K562 (cell line): Measurements from ENCODE around the gene IGIP. TPM values are rescaled to one million over a fixed set of nuclear protein-coding genes. Genes with fewer than 3 reads are reported as not detected.

ENCODE experiments used
- ATAC-seq: fragments of 200-7000 bp; cut with Tn5 transposase; 3 replicates; pipeline ENCODE4 v1.9.1; 2020; ENCODE audit warnings: moderate library complexity
- BruUV-seq: library from RNA; stranded (reverse); fragments of 400-500 nt; replicated peaks from 2 replicates; lab custom pipeline; 2021; lab: Mats Ljungman, UMichigan
- CTCF ChIA-PET: fragments of 300-600 bp; formaldehyde crosslinking; extraction: SDS; loops from one replicate; lab custom pipeline; 2021; ENCODE audit warnings: low intra/inter-chr PET ratio; lab: Yijun Ruan, JAX
- POLR2A ChIA-PET: fragments of 300-600, 350-650 bp; sonication (Branson Sonifier 250); formaldehyde crosslinking; extraction: SDS; loops from one replicate; lab custom pipeline; 2021; ENCODE audit warnings: antibody characterized with exemption, inconsistent platforms; lab: Yijun Ruan, JAX
- DNase-seq, 4 experiments: peaks; one replicate each; pipeline versions ENCODE4 v3.0.0 to v3.0.0-alpha.2; 2011 to 2018; ENCODE audit warnings: low spot score in 3 of 4, mixed read lengths in 3 of 4; ENCODE audit errors: extremely low read depth in 1 of 4
- FAIRE-seq: peaks from 2 replicates; lab custom pipeline; 2011; peaks lifted over from hg19 to GRCh38; lab: Jason Lieb, UNC
- H2AFZ ChIP-seq: 2 replicates; pipeline ENCODE4 v1.6.0; 2011; ENCODE audit warnings: low read depth, low read length, control low read depth, inconsistent platforms
- H3K27ac ChIP-seq: fragments of 200-600 bp; 3 replicates; pipeline ENCODE4 v1.8.0; 2011; ENCODE audit warnings: low read depth, mild to moderate bottlenecking, control low read depth, inconsistent platforms, low read length, moderate library complexity, mixed read lengths; ENCODE audit errors: extremely low read depth
- H3K27me3 ChIP-seq, 2 experiments: fragments of 300-600 bp in 1 of 2; 2 replicates in 1 of 2; 3 replicates in 1 of 2; pipeline versions ENCODE4 v1.6.0 to v1.8.0; 2011; ENCODE audit warnings: inconsistent platforms in 2 of 2, low read length in 2 of 2, mild to moderate bottlenecking in 1 of 2, mixed read lengths in 1 of 2, moderate library complexity in 1 of 2; ENCODE audit not compliant: control insufficient read depth in 2 of 2, insufficient read depth in 2 of 2
- H3K36me3 ChIP-seq: fragments of 300-600 bp; 3 replicates; pipeline ENCODE4 v1.8.0; 2011; ENCODE audit warnings: mild to moderate bottlenecking, low read length, inconsistent platforms; ENCODE audit not compliant: control insufficient read depth, insufficient read depth
- H3K4me1 ChIP-seq, 2 experiments: fragments of 200-600 bp in 1 of 2; replicated peaks in 1 of 2; 2 replicates in 1 of 2; 3 replicates in 1 of 2; pipeline versions ENCODE4 v1.5.1 to v1.8.0; 2011; ENCODE audit warnings: inconsistent platforms in 2 of 2, low read length in 2 of 2, mild to moderate bottlenecking in 1 of 2, mixed read lengths in 1 of 2, moderate library complexity in 1 of 2; ENCODE audit not compliant: control insufficient read depth in 2 of 2, insufficient read depth in 2 of 2
- H3K4me2 ChIP-seq: 2 replicates; pipeline ENCODE4 v1.6.1; 2011; ENCODE audit warnings: low read length, control low read depth, inconsistent platforms, mixed read lengths; ENCODE audit not compliant: insufficient read depth
- H3K4me3 ChIP-seq: fragments of 200-600 bp; sonication (generic), shearing (Covaris generic); 2 replicates; pipeline ENCODE4 v1.5.1; 2016; ENCODE audit warnings: control low read depth, inconsistent platforms
- H3K79me2 ChIP-seq: fragments of 200-600 bp; 3 replicates; pipeline ENCODE4 v1.8.0; 2011; ENCODE audit warnings: low read length, inconsistent platforms; ENCODE audit not compliant: control insufficient read depth, insufficient read depth
- H3K9ac ChIP-seq, 2 experiments: 2 replicates each; pipeline versions ENCODE4 v1.6.0 to v1.6.1; 2011; ENCODE audit warnings: low read depth in 2 of 2, low read length in 2 of 2, control low read depth in 1 of 2, inconsistent platforms in 1 of 2, mild to moderate bottlenecking in 1 of 2, mixed read lengths in 1 of 2; ENCODE audit not compliant: insufficient read depth in 1 of 2
- H3K9me1 ChIP-seq: one replicate; pipeline ENCODE4 v1.6.0; 2011; ENCODE audit warnings: inconsistent platforms, mild to moderate bottlenecking, low read length, moderate library complexity; ENCODE audit not compliant: control insufficient read depth, insufficient read depth
- H3K9me3 ChIP-seq: replicated peaks from 2 replicates; pipeline ENCODE4 v1.5.1; 2011; ENCODE audit warnings: low read depth, low read length, inconsistent platforms; ENCODE audit not compliant: control insufficient read depth, insufficient read depth
- H4K20me1 ChIP-seq: replicated peaks from 2 replicates; pipeline ENCODE4 v1.6.1; 2011; ENCODE audit warnings: low read length, inconsistent platforms, mixed read lengths; ENCODE audit not compliant: control insufficient read depth, insufficient read depth
- FOXM1 ChIP-seq, 2 experiments: fragments of 450-650 bp in 1 of 2; sonication (generic) in 1 of 2; formaldehyde crosslinking in 1 of 2; IDR thresholded peaks; 2 replicates each; pipeline versions ENCODE4 v1.6.1 to v1.9.0; 2017 to 2022; ENCODE audit warnings: low read depth in 2 of 2, mild to moderate bottlenecking in 2 of 2, missing genetic modification reagents in 1 of 2, moderate library complexity in 1 of 2
- KAT2B ChIP-seq: IDR thresholded peaks from one replicate; pipeline ENCODE4 v1.6.1; 2012; ENCODE audit warnings: low read depth, mild to moderate bottlenecking, control low read depth, inconsistent platforms, low read length, moderate library complexity
- MCM2 ChIP-seq: fragments of 450-650 bp; IDR thresholded peaks from 2 replicates; pipeline ENCODE4 v1.6.1; 2017; ENCODE audit warnings: low read depth, mild to moderate bottlenecking
- ZNF444 ChIP-seq: fragments of 250-450 bp; sonication (Bioruptor Pico); IDR thresholded peaks from 2 replicates; pipeline ENCODE4 v1.4.0; 2020; ENCODE audit warnings: mild to moderate bottlenecking, moderate library complexity
- WGBS: fragments of 100-300 bp; shearing (Covaris generic); methylation state at CpG from one replicate; pipeline ENCODE4 v1.1.6; 2016; ENCODE audit warnings: low coverage, mixed read lengths; ENCODE audit not compliant: insufficient coverage; ENCODE audit errors: missing lambda C conversion rate; 5-methylcytosine and 5-hydroxymethylcytosine counted together
- in situ Hi-C: fragments of 300-500 bp; cut with MboI; formaldehyde crosslinking; loops from 4 replicates; pipeline ENCODE4 v1.15.0; 2018; ENCODE audit warnings: inconsistent platforms, mixed read lengths
- intact Hi-C: fragments of 100-400 bp; cut with micrococcal nuclease; formaldehyde crosslinking; loops from 2 replicates; pipeline ENCODE4 v1.14.2; 2022
- polyA plus RNA-seq, 8 experiments: library from polyadenylated mRNA; depleted of rRNA in 4 of 8; stranded (reverse) in 5 of 8; unstranded in 3 of 8; fragments of >200 nt; fragmentation: Nextera tagmentation in 2 of 8; fragmentation: Illumina TruSeq in 1 of 8; extraction: Ambion mirVana in 2 of 8; extraction: Trizol in 1 of 8; gene quantifications; 2 replicates each; pipeline versions ENCODE4 v1.2.1 to v1.2.3, GENCODE V29; 2011 to 2014; ENCODE audit warnings: inconsistent platforms in 1 of 8, missing spikeins in 1 of 8
- total RNA-seq, 7 experiments: library from RNA; depleted of rRNA in 6 of 7; stranded (reverse); fragments of >200 nt in 6 of 7; fragmentation: Illumina TruSeq in 2 of 7; extraction: Trizol in 2 of 7; gene quantifications; 2 replicates each; pipeline versions ENCODE4 v1.2.1 to v1.2.3, GENCODE V29; 2011 to 2021; ENCODE audit warnings: low replicate concordance in 1 of 7
- TF ChIP-seq, protein P1 (sequence below): sonication (generic); formaldehyde crosslinking; IDR thresholded peaks from 2 replicates; pipeline ENCODE4 v1.8.0; 2022; ENCODE audit warnings: mild to moderate bottlenecking, missing genetic modification reagents

The IGIP gene
- total and polyA plus RNA-seq, 9 of the 15 experiments (the other 6 are each of a cell fraction or from before 2014, with no cell fraction given) = 0.52 to 1.6 (median 1.2) TPM

DNA sequence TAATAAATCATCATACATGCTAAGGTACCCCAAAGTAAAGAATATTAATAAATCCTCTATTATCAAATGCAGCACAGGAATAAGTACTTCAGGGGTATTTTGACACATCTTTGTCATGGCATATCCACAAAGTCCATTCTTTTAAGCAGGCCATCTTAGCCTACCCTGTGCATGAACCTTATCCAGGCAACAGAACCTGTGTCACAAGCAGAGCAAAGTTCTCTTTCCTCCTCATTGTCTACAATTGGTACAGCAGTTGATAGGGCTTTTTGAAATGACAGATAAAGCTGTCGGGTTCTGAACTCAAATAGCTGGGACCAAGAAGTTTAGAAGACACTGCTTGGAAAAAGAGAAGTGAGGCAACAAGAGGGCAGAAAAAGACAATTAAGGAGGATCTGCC lies 42.6 kb upstream of the IGIP start:
- WGBS = 6% methylated on average over 1 of the region's 1 CpG
- FAIRE-seq (no peak), DNase-seq (no peak), ATAC-seq (no peak)
- H3K79me2 ChIP-seq = no peaks in the 10 kb centered on the region
- no peak for TF ChIP-seq KAT2B
- TF ChIP-seq ZNF444 = no peak
- TF ChIP-seq MCM2 = no peak
- TF ChIP-seq, protein P1, sequence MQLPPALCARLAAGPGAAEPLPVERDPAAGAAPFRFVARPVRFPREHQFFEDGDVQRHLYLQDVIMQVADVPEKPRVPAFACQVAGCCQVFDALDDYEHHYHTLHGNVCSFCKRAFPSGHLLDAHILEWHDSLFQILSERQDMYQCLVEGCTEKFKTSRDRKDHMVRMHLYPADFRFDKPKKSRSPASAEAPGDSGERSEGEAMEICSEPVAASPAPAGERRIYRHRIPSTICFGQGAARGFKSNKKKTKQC (CRISPR knock-in tag) = no peak
- no peak for TF ChIP-seq FOXM1 (IDR thresholded peaks at IDR 0.05; ENCODE audit: low read depth)
- TF ChIP-seq FOXM1 (CRISPR knock-in tag; IDR thresholded peaks at IDR 0.05; ENCODE audit: low read depth) = no peak
- H4K20me1 ChIP-seq = no peaks in the 10 kb centered on the region
- H3K9me1 ChIP-seq = no peaks in the 10 kb centered on the region
- POLR2A ChIA-PET = no interaction called here
- no peaks in the 10 kb centered on the region for H3K36me3 ChIP-seq
- CTCF ChIA-PET = interaction anchor here (0.8 to 1.0 kb wide), 2 partner anchors 10 to 56 kb away, joined by 3 read pairs; no protein-coding TSS in a partner anchor
- H3K27me3 ChIP-seq = peaks cover 5 to 8% of the 10 kb centered on the region in 2 experiments; a peak in 4 of 5 replicates
- H3K9me3 ChIP-seq = no peaks in the 10 kb centered on the region
- BruUV-seq = no TSS peak
- H3K27ac ChIP-seq = no peak overlapping the region
- H3K9ac ChIP-seq = no peak overlapping the region
- no peak overlapping the region for H3K4me2 ChIP-seq
- intact Hi-C loops = no loop called here
- no peak overlapping the region for H2AFZ ChIP-seq
- no peaks in the 10 kb centered on the region for H3K4me1 ChIP-seq
- in situ Hi-C loops = loop anchor here (5.0 kb wide), 1 partner anchor 74 kb away; no protein-coding TSS in a partner anchor
- H3K4me3 ChIP-seq = no peak overlapping the region
